Heart right ventricle (tissue), 16 donors: ENCODE results near the gene GADL1. TPM values are rescaled to one million over a fixed set of nuclear protein-coding genes. Genes with fewer than 3 reads are reported as not detected.

ENCODE experiments used
- ATAC-seq, 8 donors: fragments of 200-7000 bp; cut with Tn5 transposase; one replicate each; pipeline ENCODE4 v1.9.1; 2020; ENCODE audit warnings: mild to moderate bottlenecking in 8 of 8, moderate library complexity in 8 of 8, moderate number of reproducible peaks in 1 of 8
- DNase-seq, 2 donors: peaks; one replicate each; pipeline ENCODE4 v3.0.0-alpha.2; 2020
- H3K27ac ChIP-seq, 10 donors: fragments of 200-600 bp; sonication (generic) in 2 of 10; one replicate each; pipeline versions ENCODE4 v1.5.0 to v1.8.0; 2020 to 2022; ENCODE audit warnings: mild to moderate bottlenecking in 3 of 10
- H3K27me3 ChIP-seq, 7 donors: fragments of 200-600 bp; one replicate each; pipeline ENCODE4 v1.8.0; 2021 to 2022; ENCODE audit warnings: mild to moderate bottlenecking in 2 of 7
- H3K36me3 ChIP-seq, 9 donors: fragments of 200-600 bp; sonication (generic) in 1 of 9; one replicate each; pipeline versions ENCODE4 v1.5.0 to v1.8.0; 2020 to 2022; ENCODE audit warnings: mild to moderate bottlenecking in 2 of 9
- H3K4me1 ChIP-seq, 9 donors: fragments of 200-600 bp; sonication (generic) in 1 of 9; one replicate each; pipeline versions ENCODE4 v1.5.0 to v1.8.0; 2020 to 2022; ENCODE audit warnings: mild to moderate bottlenecking in 4 of 9
- H3K4me3 ChIP-seq, 10 donors: fragments of 200-600 bp; sonication (generic) in 2 of 10; one replicate each; pipeline versions ENCODE4 v1.5.0 to v1.8.0; 2020 to 2022; ENCODE audit warnings: mild to moderate bottlenecking in 7 of 10, moderate library complexity in 2 of 10
- H3K9me3 ChIP-seq, 11 donors: fragments of 200-600 bp in 10 of 11; sonication (generic) in 2 of 11; one replicate each; pipeline versions ENCODE4 v1.5.0 to v1.8.0; 2013 to 2022; ENCODE audit warnings: mild to moderate bottlenecking in 2 of 11, control low read depth in 1 of 11, moderate library complexity in 1 of 11
- CTCF ChIP-seq, 9 donors: fragments of 200-600 bp; sonication (generic) in 2 of 9; IDR thresholded peaks; one replicate each; pipeline versions ENCODE4 v1.5.0 to v1.8.0; 2021 to 2022; ENCODE audit warnings: antibody characterized with exemption in 9 of 9, mild to moderate bottlenecking in 5 of 9, moderate library complexity in 1 of 9
- WGBS, 2 donors: extraction: QIAGEN DNeasy Blood & Tissue Kit; methylation state at CpG; one replicate each; pipeline ENCODE4 v1.1.7; 2013; ENCODE audit warnings: inconsistent platforms in 1 of 2; 5-methylcytosine and 5-hydroxymethylcytosine counted together
- intact Hi-C, 10 donors: fragments of 100-400 bp; cut with DNase I; formaldehyde crosslinking; loops; one replicate each; pipeline versions ENCODE4 v1.11.1 to v1.14.2; 2022
- polyA plus RNA-seq, 2 donors: library from polyadenylated mRNA; stranded (reverse); fragments of 200-250 nt; gene quantifications; one replicate each; pipeline ENCODE4 v1.2.3, GENCODE V29; 2013
- total RNA-seq, 10 donors: library from RNA; stranded (reverse); fragmentation: NEBNext Ultra II Directional in 3 of 10; extraction: Animal tissue kit (Norgen Biotek cat#: 25700) in 3 of 10; gene quantifications; one replicate each; pipeline versions ENCODE4 v1.2.1 to v1.2.4, GENCODE V29; 2021 to 2023
- donor health status: Arrhythmogenic right ventricular cardiomyopathy.
- donor health status: ischemic (EF 13 %, LVEDD 7.1; RV severe dilation, severe dysfunction).
- donor health status: healthy with polysubstance abuse.
- donor health status: DM: no; HTN: yes; CAD: no.
- donor health status: DM: no; HTN: no; CAD: no.
- donor health status: ischemic (EF 25% LVEDD 6.9; RV normal size, moderate dysfunction).
- donor health status: ischemic (EF 25% LVEDD 5.7; RV mildly dilated, moderate dysfunction).
- donor health status: healthy.
- donor health status: DM: yes; HTN: yes; CAD: no.
- donor health status: Ischemic cardiomyopathy.
- donor health status: ischemic (EF 35%, LVEDD 5.7; RV mildly dilated, moderate dysfunction).
- donor health status: nonischemic (EF 11% LVEDD 7.7; RV severe dilation, severe dysfunction).
- donor health status: DM: yes; HTN: yes; CAD: no.
- donor health status: PGD.
- donor health status: ischemic (EF 29% LVEDD 5.4; RV normal size, mild dysfunction).
- donor health status: nonischemic (EF 23%, LVEDD 6.1; RV moderate dilation, normal function).

Gene GADL1
- total and polyA plus RNA-seq, 12 donors: 0.12 to 1.6 (median 0.40) TPM; not detected in 4

DNA sequence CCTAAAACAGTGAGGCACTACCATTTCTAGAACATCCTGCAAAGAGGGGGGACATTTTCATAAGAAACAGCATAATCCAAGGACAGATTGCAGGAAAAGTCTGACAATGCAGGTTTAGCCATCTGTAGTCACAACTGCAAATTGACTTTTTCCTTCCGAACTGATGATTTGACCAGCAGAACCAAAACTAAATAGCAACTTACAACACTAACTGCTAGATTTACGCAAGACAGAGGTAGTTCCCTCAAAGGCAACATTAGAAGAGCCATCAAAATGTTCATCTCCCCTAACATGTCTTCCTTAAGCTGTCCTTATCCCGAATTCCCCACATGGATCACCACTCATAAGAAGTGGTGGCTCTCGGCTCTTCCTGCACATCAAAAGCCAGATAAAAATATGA, 129.6 kb downstream of the GADL1 start:
- no peaks in the 10 kb centered on the region for H3K36me3 ChIP-seq
- intact Hi-C loops: loop anchor here in 6 of 10 donors (5.0 to 10.0 kb wide), 4 partner anchors 367 to 1010 kb away; no protein-coding TSS in a partner anchor
- no peaks in the 10 kb centered on the region for H3K27me3 ChIP-seq
- no peak for TF ChIP-seq CTCF (IDR thresholded peaks at IDR 0.05)
- no peaks in the 10 kb centered on the region for H3K9me3 ChIP-seq
- ATAC-seq (no peak), DNase-seq (no peak)
- H3K4me1 ChIP-seq: peaks cover 0 to 16% (median 0%) of the 10 kb centered on the region in 9 donors
- H3K4me3 ChIP-seq: no peak overlapping the region
- 68 to 81% methylated on average over 4 of the region's 4 CpGs for WGBS, 2 donors
- no peak overlapping the region for H3K27ac ChIP-seq

GRCh38 chr3:30764281-30764680, 130.2 kb downstream of the GADL1 start:
- no peaks in the 10 kb centered on the region for H3K9me3 ChIP-seq
- intact Hi-C loops: loop anchor here in 2 of 10 donors (10.0 kb wide), 2 partner anchors 781 to 1011 kb away; no protein-coding TSS in a partner anchor
- no peak for TF ChIP-seq CTCF (IDR thresholded peaks at IDR 0.05)
- H3K27ac ChIP-seq: no peak overlapping the region
- WGBS, 2 donors: 50 to 67% methylated on average over 3 of the region's 3 CpGs
- DNase-seq: no peak
- no peaks in the 10 kb centered on the region for H3K27me3 ChIP-seq
- H3K4me1 ChIP-seq: peaks cover 0 to 16% (median 0%) of the 10 kb centered on the region in 9 donors
- no peak overlapping the region for H3K4me3 ChIP-seq
- no peak for ATAC-seq
- H3K36me3 ChIP-seq: no peaks in the 10 kb centered on the region

DNA sequence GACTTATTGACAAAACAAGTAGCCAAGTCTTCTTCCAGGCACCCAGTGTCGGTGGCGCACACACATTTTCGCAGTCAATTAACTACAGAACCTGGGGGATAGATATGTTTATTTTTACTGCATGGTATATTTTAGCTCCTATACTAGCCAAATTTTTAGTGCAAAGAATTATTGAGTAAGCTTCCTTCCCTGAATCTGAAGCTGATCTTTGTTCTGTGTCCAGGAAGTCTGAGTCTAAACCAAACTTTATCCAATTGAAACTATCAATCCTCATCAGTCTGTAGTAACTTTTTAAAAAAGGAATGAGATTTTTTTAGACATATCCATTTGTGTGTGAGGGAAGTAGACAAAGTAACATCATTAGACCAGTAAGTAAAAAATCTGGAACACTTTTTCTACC, 133.1 kb downstream of the GADL1 start:
- no peak for TF ChIP-seq CTCF (IDR thresholded peaks at IDR 0.05)
- no peak overlapping the region for H3K27ac ChIP-seq
- no peaks in the 10 kb centered on the region for H3K9me3 ChIP-seq
- ATAC-seq: no peak
- intact Hi-C loops: loop anchor here in 2 of 10 donors (10.0 kb wide), 2 partner anchors 783 to 1013 kb away; no protein-coding TSS in a partner anchor
- DNase-seq: no peak
- H3K4me3 ChIP-seq: no peak overlapping the region
- H3K4me1 ChIP-seq: peaks cover 0 to 11% (median 0%) of the 10 kb centered on the region in 9 donors
- no peaks in the 10 kb centered on the region for H3K36me3 ChIP-seq
- WGBS, 2 donors: 97% methylated on average over 3 of the region's 3 CpGs
- H3K27me3 ChIP-seq: no peaks in the 10 kb centered on the region

- H3K9me3 ChIP-seq: no peaks in the 10 kb centered on the region
- H3K27me3 ChIP-seq: no peaks in the 10 kb centered on the region
- TF ChIP-seq CTCF (IDR thresholded peaks at IDR 0.05): no peak
- H3K27ac ChIP-seq: no peak overlapping the region
- H3K4me3 ChIP-seq: no peak overlapping the region
- 90 to 91% methylated on average over 2 of the region's 2 CpGs for WGBS, 2 donors
- ATAC-seq (no peak), DNase-seq (no peak)
- H3K4me1 ChIP-seq: peaks cover 0 to 11% (median 0%) of the 10 kb centered on the region in 9 donors
- intact Hi-C loops: loop anchor here in 2 of 10 donors (10.0 kb wide), 2 partner anchors 784 to 1014 kb away; no protein-coding TSS in a partner anchor
- H3K36me3 ChIP-seq: no peaks in the 10 kb centered on the region
Measured at GRCh38 chr3:30760737-30761136, 133.7 kb downstream of the GADL1 start.
